Neural cell (in vitro differentiated cells): Measurements from ENCODE around the gene PTPRR. TPM values are rescaled to one million over a fixed set of nuclear protein-coding genes. Genes with fewer than 3 reads are reported as not detected.

Experiments used
- H2AFZ ChIP-seq: fragments of 200-600, 300-800 bp; sonication (generic), shearing (Covaris generic); 2 replicates; pipeline ENCODE4 v1.6.0; 2014; ENCODE audit warnings: low read depth, mild to moderate bottlenecking, antibody characterized with exemption, low read length, moderate library complexity
- H3F3A ChIP-seq: fragments of 200-600 bp; shearing (Covaris generic); 2 replicates; pipeline ENCODE4 v1.6.1; 2016; ENCODE audit warnings: mild to moderate bottlenecking, moderate library complexity, mixed read lengths, antibody characterized with exemption, low read length; ENCODE audit not compliant: insufficient read depth, poor library complexity, severe bottlenecking
- H3K27ac ChIP-seq: fragments of 200-600, 300-800 bp; sonication (generic), shearing (Covaris generic); 2 replicates; pipeline ENCODE4 v1.5.1; 2014; ENCODE audit warnings: mild to moderate bottlenecking, low read length, moderate library complexity
- H3K27me3 ChIP-seq: fragments of 300-800, 200-600 bp; sonication (generic), shearing (Covaris generic); 2 replicates; pipeline ENCODE4 v1.6.0; 2014; ENCODE audit warnings: mild to moderate bottlenecking, low read depth, low read length, moderate library complexity; ENCODE audit not compliant: insufficient read depth
- H3K36me3 ChIP-seq: fragments of 300-800, 200-600 bp; sonication (generic), shearing (Covaris generic); 2 replicates; pipeline ENCODE4 v1.5.1; 2014; ENCODE audit warnings: mild to moderate bottlenecking, antibody characterized with exemption, low read length, moderate library complexity; ENCODE audit not compliant: insufficient read depth
- H3K4me2 ChIP-seq: fragments of 300-800, 200-600 bp; sonication (generic), shearing (Covaris generic); 2 replicates; pipeline ENCODE4 v1.6.0; 2014; ENCODE audit warnings: mild to moderate bottlenecking, low read length
- H3K4me3 ChIP-seq: fragments of 300-800, 200-600 bp; sonication (generic), shearing (Covaris generic); 2 replicates; pipeline ENCODE4 v1.5.1; 2014; ENCODE audit warnings: mild to moderate bottlenecking, low read length, moderate library complexity
- H3K79me2 ChIP-seq: fragments of 200-600 bp; shearing (Covaris generic); replicated peaks from 2 replicates; pipeline ENCODE4 v1.6.0; 2014; ENCODE audit warnings: mild to moderate bottlenecking, low read length, moderate library complexity; ENCODE audit not compliant: insufficient read depth
- H3K9ac ChIP-seq: fragments of 300-800, 200-600 bp; sonication (generic), shearing (Covaris generic); 2 replicates; pipeline ENCODE4 v1.6.1; 2016; ENCODE audit warnings: mild to moderate bottlenecking, low read length, mixed read lengths
- H3K9me2 ChIP-seq: fragments of 200-600 bp; shearing (Covaris generic); 2 replicates; pipeline ENCODE4 v1.6.1; 2016; ENCODE audit warnings: mild to moderate bottlenecking, low read length, mixed read lengths; ENCODE audit not compliant: insufficient read depth
- H3K9me3 ChIP-seq: fragments of 200-600, 300-800 bp; sonication (generic), shearing (Covaris generic); 2 replicates; pipeline ENCODE4 v1.6.1; 2016; ENCODE audit warnings: mild to moderate bottlenecking, mixed run types, low read length, moderate library complexity, mixed read lengths
- H4K20me1 ChIP-seq: fragments of 200-600 bp; shearing (Covaris generic); 2 replicates; pipeline ENCODE4 v1.6.1; 2016; ENCODE audit warnings: mild to moderate bottlenecking, mixed run types; ENCODE audit not compliant: insufficient read depth
- EP300 ChIP-seq: fragments of 450-650 bp; conservative IDR thresholded peaks from 2 replicates; pipeline ENCODE4 v1.6.1; 2014; ENCODE audit warnings: antibody characterized with exemption, mild to moderate bottlenecking, moderate library complexity; ENCODE audit not compliant: poor library complexity, severe bottlenecking
- EZH2 ChIP-seq: fragments of 200-600, 300-800 bp; shearing (Covaris generic), sonication (generic); IDR thresholded peaks from 2 replicates; pipeline ENCODE4 v1.6.1; 2014; ENCODE audit warnings: antibody characterized with exemption, low read length, borderline replicate concordance, mild to moderate bottlenecking; ENCODE audit not compliant: insufficient read depth, poor library complexity, severe bottlenecking
- MXI1 ChIP-seq: fragments of 450-650 bp; conservative IDR thresholded peaks from 2 replicates; pipeline ENCODE4 v1.6.1; 2014; ENCODE audit warnings: antibody characterized with exemption, mild to moderate bottlenecking; ENCODE audit not compliant: poor library complexity, severe bottlenecking
- POLR2AphosphoS5 ChIP-seq: IDR thresholded peaks from 2 replicates; pipeline ENCODE4 v1.6.1; 2012
- RAD21 ChIP-seq: fragments of 450-650 bp; conservative IDR thresholded peaks from 2 replicates; pipeline ENCODE4 v1.6.1; 2014; ENCODE audit warnings: antibody characterized with exemption, mild to moderate bottlenecking, moderate library complexity
- SMC3 ChIP-seq: fragments of 450-650 bp; conservative IDR thresholded peaks from 2 replicates; pipeline ENCODE4 v1.6.1; 2014; ENCODE audit warnings: antibody characterized with exemption, mild to moderate bottlenecking, moderate library complexity; ENCODE audit not compliant: poor library complexity
- TAF1 ChIP-seq: IDR thresholded peaks from 2 replicates; pipeline ENCODE4 v1.6.1; 2012; ENCODE audit warnings: low read depth
- polyA plus RNA-seq: library from polyadenylated mRNA; depleted of rRNA; stranded (reverse); fragments of >200 nt; gene quantifications from 2 replicates; pipeline ENCODE4 v1.2.3, GENCODE V29; 2014
- TF ChIP-seq, protein P1 (sequence below): fragments of 450-650 bp; IDR thresholded peaks from 2 replicates; pipeline ENCODE4 v1.5.1; 2014; ENCODE audit warnings: antibody characterized with exemption, mild to moderate bottlenecking, moderate library complexity; ENCODE audit not compliant: poor library complexity, severe bottlenecking
- TF ChIP-seq, protein P2 (sequence below): IDR thresholded peaks from 2 replicates; pipeline ENCODE4 v1.6.1; 2012; ENCODE audit warnings: borderline replicate concordance

Gene PTPRR
- polyA plus RNA-seq, 1 donor from 2014 or later, result 2.2 TPM

- no peaks in the 10 kb centered on the region for H3K27me3 ChIP-seq
- H3K4me3 ChIP-seq, result no peak overlapping the region
- no peak overlapping the region for H3K27ac ChIP-seq
- no peaks in the 10 kb centered on the region for H4K20me1 ChIP-seq
- H3K9me3 ChIP-seq, result no peaks in the 10 kb centered on the region
- no peak overlapping the region for H3K9ac ChIP-seq
- no peak for TF ChIP-seq EP300
- no peak for TF ChIP-seq TAF1
- TF ChIP-seq, protein P1, sequence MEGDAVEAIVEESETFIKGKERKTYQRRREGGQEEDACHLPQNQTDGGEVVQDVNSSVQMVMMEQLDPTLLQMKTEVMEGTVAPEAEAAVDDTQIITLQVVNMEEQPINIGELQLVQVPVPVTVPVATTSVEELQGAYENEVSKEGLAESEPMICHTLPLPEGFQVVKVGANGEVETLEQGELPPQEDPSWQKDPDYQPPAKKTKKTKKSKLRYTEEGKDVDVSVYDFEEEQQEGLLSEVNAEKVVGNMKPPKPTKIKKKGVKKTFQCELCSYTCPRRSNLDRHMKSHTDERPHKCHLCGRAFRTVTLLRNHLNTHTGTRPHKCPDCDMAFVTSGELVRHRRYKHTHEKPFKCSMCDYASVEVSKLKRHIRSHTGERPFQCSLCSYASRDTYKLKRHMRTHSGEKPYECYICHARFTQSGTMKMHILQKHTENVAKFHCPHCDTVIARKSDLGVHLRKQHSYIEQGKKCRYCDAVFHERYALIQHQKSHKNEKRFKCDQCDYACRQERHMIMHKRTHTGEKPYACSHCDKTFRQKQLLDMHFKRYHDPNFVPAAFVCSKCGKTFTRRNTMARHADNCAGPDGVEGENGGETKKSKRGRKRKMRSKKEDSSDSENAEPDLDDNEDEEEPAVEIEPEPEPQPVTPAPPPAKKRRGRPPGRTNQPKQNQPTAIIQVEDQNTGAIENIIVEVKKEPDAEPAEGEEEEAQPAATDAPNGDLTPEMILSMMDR, result no peak
- no peak for TF ChIP-seq SMC3
- no peak for TF ChIP-seq MXI1
- TF ChIP-seq, protein P2, sequence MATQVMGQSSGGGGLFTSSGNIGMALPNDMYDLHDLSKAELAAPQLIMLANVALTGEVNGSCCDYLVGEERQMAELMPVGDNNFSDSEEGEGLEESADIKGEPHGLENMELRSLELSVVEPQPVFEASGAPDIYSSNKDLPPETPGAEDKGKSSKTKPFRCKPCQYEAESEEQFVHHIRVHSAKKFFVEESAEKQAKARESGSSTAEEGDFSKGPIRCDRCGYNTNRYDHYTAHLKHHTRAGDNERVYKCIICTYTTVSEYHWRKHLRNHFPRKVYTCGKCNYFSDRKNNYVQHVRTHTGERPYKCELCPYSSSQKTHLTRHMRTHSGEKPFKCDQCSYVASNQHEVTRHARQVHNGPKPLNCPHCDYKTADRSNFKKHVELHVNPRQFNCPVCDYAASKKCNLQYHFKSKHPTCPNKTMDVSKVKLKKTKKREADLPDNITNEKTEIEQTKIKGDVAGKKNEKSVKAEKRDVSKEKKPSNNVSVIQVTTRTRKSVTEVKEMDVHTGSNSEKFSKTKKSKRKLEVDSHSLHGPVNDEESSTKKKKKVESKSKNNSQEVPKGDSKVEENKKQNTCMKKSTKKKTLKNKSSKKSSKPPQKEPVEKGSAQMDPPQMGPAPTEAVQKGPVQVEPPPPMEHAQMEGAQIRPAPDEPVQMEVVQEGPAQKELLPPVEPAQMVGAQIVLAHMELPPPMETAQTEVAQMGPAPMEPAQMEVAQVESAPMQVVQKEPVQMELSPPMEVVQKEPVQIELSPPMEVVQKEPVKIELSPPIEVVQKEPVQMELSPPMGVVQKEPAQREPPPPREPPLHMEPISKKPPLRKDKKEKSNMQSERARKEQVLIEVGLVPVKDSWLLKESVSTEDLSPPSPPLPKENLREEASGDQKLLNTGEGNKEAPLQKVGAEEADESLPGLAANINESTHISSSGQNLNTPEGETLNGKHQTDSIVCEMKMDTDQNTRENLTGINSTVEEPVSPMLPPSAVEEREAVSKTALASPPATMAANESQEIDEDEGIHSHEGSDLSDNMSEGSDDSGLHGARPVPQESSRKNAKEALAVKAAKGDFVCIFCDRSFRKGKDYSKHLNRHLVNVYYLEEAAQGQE, result no peak
- TF ChIP-seq POLR2AphosphoS5, result no peak
- no peak for TF ChIP-seq RAD21
- H3F3A ChIP-seq, result no peaks in the 10 kb centered on the region
- H3K36me3 ChIP-seq, result no peaks in the 10 kb centered on the region
- no peaks in the 10 kb centered on the region for H3K79me2 ChIP-seq
- no peak overlapping the region for H2AFZ ChIP-seq
- no peak overlapping the region for H3K4me2 ChIP-seq
- no peaks in the 10 kb centered on the region for H3K9me2 ChIP-seq
Measured at GRCh38 chr12:70721656-70722357, 198.7 kb downstream of the PTPRR start.

DNA sequence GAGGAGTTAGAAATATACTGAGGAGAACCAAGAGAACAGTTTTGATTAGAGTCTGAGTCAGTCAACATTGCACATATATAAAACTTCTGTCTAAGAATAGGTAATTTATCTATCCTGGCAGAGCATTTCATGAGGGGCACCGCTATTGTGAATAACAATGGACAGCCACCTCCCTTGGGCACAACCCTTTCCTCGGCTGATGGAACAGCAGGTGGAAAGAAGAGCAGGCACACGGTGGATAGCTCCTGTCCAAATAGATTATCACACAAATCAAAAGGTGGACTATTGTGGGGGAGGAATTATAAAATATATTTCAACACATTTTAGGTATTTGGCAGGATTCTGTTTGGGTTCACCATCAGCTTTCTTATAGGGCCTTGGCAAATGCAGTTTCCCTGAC, 199.3 kb downstream of the PTPRR start:
- Histone ChIP-seq H3K4me2 (no peak overlapping the region), H3K9me3 (no peaks in the 10 kb centered on the region), H4K20me1 (no peaks in the 10 kb centered on the region), H3K9me2 (no peaks in the 10 kb centered on the region), H2AFZ (no peak overlapping the region), H3K27me3 (no peaks in the 10 kb centered on the region), H3K4me3 (no peak overlapping the region), H3F3A (no peaks in the 10 kb centered on the region), H3K36me3 (no peaks in the 10 kb centered on the region), H3K9ac (no peak overlapping the region), H3K79me2 (no peaks in the 10 kb centered on the region), H3K27ac (no peak overlapping the region)
- TF ChIP-seq MXI1, result no peak
- TF ChIP-seq EP300, result no peak
- no peak for TF ChIP-seq RAD21
- TF ChIP-seq TAF1, result no peak
- no peak for TF ChIP-seq POLR2AphosphoS5
- no peak for TF ChIP-seq EZH2
- TF ChIP-seq, protein P1, result no peak
- TF ChIP-seq, protein P2, result no peak
- TF ChIP-seq SMC3, result no peak
